Activated B cell treated with CpG ODN at 0.5 μM for 24 hours (primary cell): ENCODE results near the gene SLC6A17. TPM values are rescaled to one million over a fixed set of nuclear protein-coding genes. Genes with fewer than 3 reads are reported as not detected.

ENCODE experiments used
- ATAC-seq: fragments of 200-7000 bp; cut with Tn5 transposase; one replicate; pipeline ENCODE4 v1.10.0; 2021; ENCODE audit warnings: low read depth, mild to moderate bottlenecking, moderate library complexity
- CTCF ChIA-PET: fragments of 350-600 bp; sonication (Branson Sonifier 250); formaldehyde crosslinking; loops from one replicate; lab custom pipeline; 2021; ENCODE audit warnings: antibody characterized with exemption; lab: Charles Lee
- POLR2A ChIA-PET: fragments of 350-600 bp; sonication (Branson Sonifier 250); formaldehyde crosslinking; loops from one replicate; lab custom pipeline; 2021; ENCODE audit warnings: antibody characterized with exemption; lab: Charles Lee
- DNase-seq: peaks from one replicate; pipeline ENCODE4 v3.0.0; 2022
- H3K27ac Mint-ChIP-seq: one replicate; pipeline ENCODE4 v1.8.0; 2020; ENCODE audit warnings: mixed read lengths
- H3K27me3 Mint-ChIP-seq: one replicate; pipeline ENCODE4 v1.8.0; 2021; ENCODE audit warnings: mixed read lengths
- H3K36me3 Mint-ChIP-seq: one replicate; pipeline ENCODE4 v1.8.0; 2021; ENCODE audit warnings: low read depth, mixed read lengths
- H3K4me1 Mint-ChIP-seq: one replicate; pipeline ENCODE4 v1.8.0; 2021; ENCODE audit warnings: mixed read lengths
- H3K4me3 Mint-ChIP-seq: one replicate; pipeline ENCODE4 v1.8.0; 2020; ENCODE audit warnings: mild to moderate bottlenecking, mixed read lengths
- H3K9me3 Mint-ChIP-seq: one replicate; pipeline ENCODE4 v1.8.0; 2020; ENCODE audit warnings: mixed read lengths
- intact Hi-C: fragments of 100-400 bp; cut with micrococcal nuclease; formaldehyde crosslinking; loops from one replicate; pipeline ENCODE4 v1.15.1; 2024
- total RNA-seq: library from RNA; stranded (reverse); gene quantifications from 2 replicates; pipeline ENCODE4 v1.2.3, GENCODE V29; 2022
- TF ChIP-seq, protein P1 (sequence below): fragments of 200-600 bp; IDR thresholded peaks from one replicate; pipeline ENCODE4 v1.8.0; 2022; ENCODE audit warnings: antibody characterized with exemption, mild to moderate bottlenecking

SLC6A17 gene
- total RNA-seq, 1 donor from 2014 or later = not detected

DNA sequence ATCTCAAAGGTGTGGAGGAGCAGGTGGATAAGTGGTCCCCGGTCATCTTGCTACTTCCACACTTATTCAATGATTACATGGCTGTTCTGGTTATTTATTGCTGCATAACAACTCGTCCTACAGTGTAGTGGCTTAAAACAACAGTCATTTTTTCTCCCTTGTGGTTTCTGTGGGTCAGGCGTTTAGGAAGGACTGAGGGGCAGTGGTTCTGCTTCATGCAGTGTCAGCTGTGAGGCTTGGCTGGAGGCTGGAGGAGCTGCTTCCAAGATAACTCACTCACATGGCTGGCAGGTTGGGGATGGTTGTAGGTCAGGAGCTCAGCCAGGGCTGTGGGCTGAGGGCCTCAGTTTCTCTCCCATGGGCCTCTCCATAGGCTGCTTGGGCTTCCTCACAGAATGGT lies 5.9 kb upstream of the SLC6A17 start:
- DNase-seq (no peak), ATAC-seq (no peak)
- Mint-ChIP-seq H3K9me3 (no peaks in the 10 kb centered on the region), H3K4me3 (no peak overlapping the region), H3K4me1 (no peaks in the 10 kb centered on the region), H3K27ac (no peak overlapping the region), H3K36me3 (no peaks in the 10 kb centered on the region), H3K27me3 (peaks cover 31% of the 10 kb centered on the region)
- TF ChIP-seq, protein P1, sequence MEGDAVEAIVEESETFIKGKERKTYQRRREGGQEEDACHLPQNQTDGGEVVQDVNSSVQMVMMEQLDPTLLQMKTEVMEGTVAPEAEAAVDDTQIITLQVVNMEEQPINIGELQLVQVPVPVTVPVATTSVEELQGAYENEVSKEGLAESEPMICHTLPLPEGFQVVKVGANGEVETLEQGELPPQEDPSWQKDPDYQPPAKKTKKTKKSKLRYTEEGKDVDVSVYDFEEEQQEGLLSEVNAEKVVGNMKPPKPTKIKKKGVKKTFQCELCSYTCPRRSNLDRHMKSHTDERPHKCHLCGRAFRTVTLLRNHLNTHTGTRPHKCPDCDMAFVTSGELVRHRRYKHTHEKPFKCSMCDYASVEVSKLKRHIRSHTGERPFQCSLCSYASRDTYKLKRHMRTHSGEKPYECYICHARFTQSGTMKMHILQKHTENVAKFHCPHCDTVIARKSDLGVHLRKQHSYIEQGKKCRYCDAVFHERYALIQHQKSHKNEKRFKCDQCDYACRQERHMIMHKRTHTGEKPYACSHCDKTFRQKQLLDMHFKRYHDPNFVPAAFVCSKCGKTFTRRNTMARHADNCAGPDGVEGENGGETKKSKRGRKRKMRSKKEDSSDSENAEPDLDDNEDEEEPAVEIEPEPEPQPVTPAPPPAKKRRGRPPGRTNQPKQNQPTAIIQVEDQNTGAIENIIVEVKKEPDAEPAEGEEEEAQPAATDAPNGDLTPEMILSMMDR = no peak
- intact Hi-C loops = no loop called here
- ChIA-PET POLR2A (no interaction called here), CTCF (no interaction called here)

- Mint-ChIP-seq H3K4me1 (peaks cover 3% of the 10 kb centered on the region), H3K4me3 (no peak overlapping the region), H3K27ac (no peak overlapping the region), H3K9me3 (no peaks in the 10 kb centered on the region), H3K27me3 (peaks cover 27% of the 10 kb centered on the region), H3K36me3 (no peaks in the 10 kb centered on the region)
- TF ChIP-seq, protein P1 = no peak
- ChIA-PET POLR2A (no interaction called here), CTCF (no interaction called here)
- intact Hi-C loops = no loop called here
- no peak for ATAC-seq
- DNase-seq = no peak
Measured at GRCh38 chr1:110148961-110149360, 1.3 kb upstream of the SLC6A17 start.

DNA sequence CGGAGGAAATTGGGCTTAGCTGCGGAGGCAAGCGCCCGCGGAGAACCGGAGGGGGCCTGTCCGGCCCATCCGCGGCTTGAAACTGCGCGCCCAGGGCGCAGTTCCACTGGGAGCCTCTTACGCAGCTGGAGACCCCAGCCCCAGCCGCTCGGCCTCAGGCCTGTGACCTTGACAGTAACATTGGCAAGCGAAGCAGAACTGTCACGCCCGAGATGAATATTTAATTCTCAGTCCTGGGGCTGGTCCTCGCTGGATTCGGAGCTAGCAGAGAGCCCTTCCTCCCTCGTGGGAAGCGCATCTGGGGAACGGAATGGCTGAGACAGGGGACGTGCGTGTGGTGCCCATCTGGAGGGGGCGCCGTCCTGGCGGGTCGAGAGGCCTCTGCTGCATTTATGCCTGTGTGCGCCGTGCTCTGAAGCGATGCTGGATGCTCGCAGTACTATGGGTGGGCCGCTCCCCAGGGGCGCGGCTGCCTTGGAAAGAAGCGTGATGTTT lies 928 bp downstream of the SLC6A17 start:
- Mint-ChIP-seq H3K27ac (no peak overlapping the region), H3K36me3 (no peaks in the 10 kb centered on the region), H3K4me3 (no peak overlapping the region), H3K4me1 (peaks cover 3% of the 10 kb centered on the region), H3K9me3 (no peaks in the 10 kb centered on the region), H3K27me3 (peaks cover 34% of the 10 kb centered on the region)
- CTCF ChIA-PET = no interaction called here
- POLR2A ChIA-PET = no interaction called here
- intact Hi-C loops = no loop called here
- no peak for DNase-seq
- no peak for ATAC-seq
- TF ChIP-seq, protein P1 = no peak

- intact Hi-C loops = no loop called here
- ChIA-PET POLR2A (no interaction called here), CTCF (no interaction called here)
- Mint-ChIP-seq H3K36me3 (no peaks in the 10 kb centered on the region), H3K27ac (no peak overlapping the region), H3K4me1 (peaks cover 3% of the 10 kb centered on the region), H3K4me3 (no peak overlapping the region), H3K27me3 (peaks cover 43% of the 10 kb centered on the region), H3K9me3 (no peaks in the 10 kb centered on the region)
- DNase-seq (no peak), ATAC-seq (no peak)
- TF ChIP-seq, protein P1 = no peak
Measured at GRCh38 chr1:110152133-110152785, 2.0 kb downstream of the SLC6A17 start.

GRCh38 chr1:110153407-110153950 lies 3.2 kb downstream of the SLC6A17 start:
- Mint-ChIP-seq H3K36me3 (no peaks in the 10 kb centered on the region), H3K9me3 (no peaks in the 10 kb centered on the region), H3K4me3 (no peak overlapping the region), H3K27ac (no peak overlapping the region), H3K4me1 (peaks cover 3% of the 10 kb centered on the region), H3K27me3 (peaks cover 47% of the 10 kb centered on the region)
- intact Hi-C loops = no loop called here
- DNase-seq (no peak), ATAC-seq (no peak)
- ChIA-PET CTCF (no interaction called here), POLR2A (no interaction called here)
- TF ChIP-seq, protein P1 = no peak
